ENCODE measurements around the gene RUNDC3A. TPM values are rescaled to one million over a fixed set of nuclear protein-coding genes. Genes with fewer than 3 reads are reported as not detected.

Gene RUNDC3A
- total and polyA plus RNA-seq, 2 of the 13 experiments (the other 11 are each of a cell fraction or from before 2014, with no cell fraction given): 0.25 TPM; not detected in 1

GRCh38 chr17:44280392-44280937, 27.9 kb upstream of the RUNDC3A start:
- FAIRE-seq (no peak), ATAC-seq (peak; percentile 58), DNase-seq (ENCODE audit: low spot score) (no peak)
- intact Hi-C loops (cut with micrococcal nuclease; ENCODE audit: unreplicated experiment) (no loop called here), in situ Hi-C loops (cut with HindIII; ENCODE audit: extremely low pct_ligation_motif_present, low pct_unique_long_range_greater_than_20kb) (no loop called here)
- no TSS peak for BruUV-seq (replicated peaks)
- 12% methylated on average over 12 of the region's 12 CpGs for WGBS (ENCODE audit: low lambda C conversion rate)
- peaks cover 0 to 23% of the 10 kb centered on the region in 2 experiments; a peak in 4 of 5 replicates for H3K27me3 ChIP-seq (ENCODE audit: control insufficient read depth in 1 of 2, insufficient read depth in 2 of 2, low read length in 2 of 2)
- no peaks in the 10 kb centered on the region for H3K36me3 ChIP-seq (replicated peaks in 1 of 2; ENCODE audit: control insufficient read depth in 1 of 2, insufficient read depth in 2 of 2, low read length in 2 of 2)
- ChIA-PET CTCF (ENCODE audit: low intra/inter-chr PET ratio, low total read pairs) (no interaction called here), POLR2A (interaction anchor here (0.6 to 1.9 kb wide), 14 partner anchors 13 to 80 kb away, joined by 3 to 13 read pairs (median 4); partner anchors contain the start of genes GRN, RUNDC3A, SLC25A39 and UBTF)
- H3K9ac ChIP-seq (ENCODE audit: insufficient read depth, low read depth, low read length): peak overlapping the region; percentile 46; the same call in 1 of the 2 replicates
- peaks cover 18% of the 10 kb centered on the region for H3K4me1 ChIP-seq (ENCODE audit: insufficient read depth, low read length)
- peak overlapping the region; percentile 8 to 69 (median 41); a peak in 4 of 6 replicates for H3K4me3 ChIP-seq (replicated peaks in 1 of 3; ENCODE audit: insufficient read depth in 1 of 3, low read depth in 2 of 3, low read length in 3 of 3)
- H2AFZ ChIP-seq (ENCODE audit: low read length): no peak overlapping the region
- peak overlapping the region; percentile 78 for H3K4me2 ChIP-seq (ENCODE audit: low read depth, low read length)
- H3K9me3 ChIP-seq (ENCODE audit: low read length): no peaks in the 10 kb centered on the region
- no peaks in the 10 kb centered on the region for H4K20me1 ChIP-seq (ENCODE audit: insufficient read depth, low read length)
- no peak overlapping the region for H3K27ac ChIP-seq (ENCODE audit: extremely low read length, insufficient read depth, low read length)
- no peaks in the 10 kb centered on the region for H3K79me2 ChIP-seq (ENCODE audit: insufficient read depth, low read length)
- TF ChIP-seq ZNF547 (CRISPR knock-in tag; IDR thresholded peaks at IDR 0.05): no peak
- no peak for TF ChIP-seq ZSCAN21 (CRISPR knock-in tag; IDR thresholded peaks at IDR 0.05; ENCODE audit: borderline replicate concordance)
- 0 out of 2 replicates have a peak, but pooled peaks have one; percentile 2 for TF ChIP-seq MAX (IDR thresholded peaks at IDR 0.05)
- peak; percentile 26; the same call in 1 of the 2 replicates for TF ChIP-seq ZNF576 (CRISPR knock-in tag; IDR thresholded peaks at IDR 0.05)
- TF ChIP-seq, protein P1, sequence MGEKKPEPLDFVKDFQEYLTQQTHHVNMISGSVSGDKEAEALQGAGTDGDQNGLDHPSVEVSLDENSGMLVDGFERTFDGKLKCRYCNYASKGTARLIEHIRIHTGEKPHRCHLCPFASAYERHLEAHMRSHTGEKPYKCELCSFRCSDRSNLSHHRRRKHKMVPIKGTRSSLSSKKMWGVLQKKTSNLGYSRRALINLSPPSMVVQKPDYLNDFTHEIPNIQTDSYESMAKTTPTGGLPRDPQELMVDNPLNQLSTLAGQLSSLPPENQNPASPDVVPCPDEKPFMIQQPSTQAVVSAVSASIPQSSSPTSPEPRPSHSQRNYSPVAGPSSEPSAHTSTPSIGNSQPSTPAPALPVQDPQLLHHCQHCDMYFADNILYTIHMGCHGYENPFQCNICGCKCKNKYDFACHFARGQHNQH (CRISPR knock-in tag; IDR thresholded peaks at IDR 0.05): 0 out of 2 replicates have a peak, but pooled peaks have one; percentile 9
- 0 out of 2 replicates have a peak, but pooled peaks have one; percentile 34 for TF ChIP-seq TBX3 (IDR thresholded peaks at IDR 0.05; ENCODE audit: borderline replicate concordance)
- TF ChIP-seq RFXANK (CRISPR knock-in tag; IDR thresholded peaks at IDR 0.05): no peak
- TF ChIP-seq, protein P2, sequence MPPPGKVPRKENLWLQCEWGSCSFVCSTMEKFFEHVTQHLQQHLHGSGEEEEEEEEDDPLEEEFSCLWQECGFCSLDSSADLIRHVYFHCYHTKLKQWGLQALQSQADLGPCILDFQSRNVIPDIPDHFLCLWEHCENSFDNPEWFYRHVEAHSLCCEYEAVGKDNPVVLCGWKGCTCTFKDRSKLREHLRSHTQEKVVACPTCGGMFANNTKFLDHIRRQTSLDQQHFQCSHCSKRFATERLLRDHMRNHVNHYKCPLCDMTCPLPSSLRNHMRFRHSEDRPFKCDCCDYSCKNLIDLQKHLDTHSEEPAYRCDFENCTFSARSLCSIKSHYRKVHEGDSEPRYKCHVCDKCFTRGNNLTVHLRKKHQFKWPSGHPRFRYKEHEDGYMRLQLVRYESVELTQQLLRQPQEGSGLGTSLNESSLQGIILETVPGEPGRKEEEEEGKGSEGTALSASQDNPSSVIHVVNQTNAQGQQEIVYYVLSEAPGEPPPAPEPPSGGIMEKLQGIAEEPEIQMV (CRISPR knock-in tag; IDR thresholded peaks at IDR 0.05; ENCODE audit: low read depth): no peak
- TF ChIP-seq ZNF10 (CRISPR knock-in tag; IDR thresholded peaks at IDR 0.05; ENCODE audit: borderline replicate concordance, low read depth): no peak
- TF ChIP-seq ZNF136 (CRISPR knock-in tag; IDR thresholded peaks at IDR 0.05; ENCODE audit: low read depth): no peak
- TF ChIP-seq BRCA1 (CRISPR knock-in tag; IDR thresholded peaks at IDR 0.05): no peak
- peak; percentile 9; the same call in 1 of the 2 replicates for TF ChIP-seq KDM3A (CRISPR knock-in tag; IDR thresholded peaks at IDR 0.05; ENCODE audit: low read depth)
- no peak for TF ChIP-seq TIGD3 (CRISPR knock-in tag; IDR thresholded peaks at IDR 0.05; ENCODE audit: borderline replicate concordance)
- TF ChIP-seq NCOA2 (CRISPR knock-in tag; IDR thresholded peaks at IDR 0.05): no peak
- no peak for TF ChIP-seq ZMYM4 (CRISPR knock-in tag; IDR thresholded peaks at IDR 0.05)
- no peak for TF ChIP-seq SMAD9 (CRISPR knock-in tag; IDR thresholded peaks at IDR 0.05)
- TF ChIP-seq, protein P3, sequence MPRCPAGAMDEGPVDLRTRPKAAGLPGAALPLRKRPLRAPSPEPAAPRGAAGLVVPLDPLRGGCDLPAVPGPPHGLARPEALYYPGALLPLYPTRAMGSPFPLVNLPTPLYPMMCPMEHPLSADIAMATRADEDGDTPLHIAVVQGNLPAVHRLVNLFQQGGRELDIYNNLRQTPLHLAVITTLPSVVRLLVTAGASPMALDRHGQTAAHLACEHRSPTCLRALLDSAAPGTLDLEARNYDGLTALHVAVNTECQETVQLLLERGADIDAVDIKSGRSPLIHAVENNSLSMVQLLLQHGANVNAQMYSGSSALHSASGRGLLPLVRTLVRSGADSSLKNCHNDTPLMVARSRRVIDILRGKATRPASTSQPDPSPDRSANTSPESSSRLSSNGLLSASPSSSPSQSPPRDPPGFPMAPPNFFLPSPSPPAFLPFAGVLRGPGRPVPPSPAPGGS (CRISPR knock-in tag; IDR thresholded peaks at IDR 0.05): no peak
- TF ChIP-seq ZNF607 (CRISPR knock-in tag; IDR thresholded peaks at IDR 0.05; ENCODE audit: borderline replicate concordance): no peak
- TF ChIP-seq EED (CRISPR knock-in tag; IDR thresholded peaks at IDR 0.05): no peak
